ENCODE results near the gene EZR. TPM values are rescaled to one million over a fixed set of nuclear protein-coding genes. Genes with fewer than 3 reads are reported as not detected.

EZR gene
- total RNA-seq (2021; fragmentation: NEBNext Ultra II Directional; extraction: Animal tissue kit (Norgen Biotek cat#: 25700)): 286 and 287 TPM in 2 replicates
- 122 and 138 TPM in 2 replicates for polyA plus RNA-seq (2011; rRNA removed)
- polyA plus RNA-seq (2011; cell fraction: cytosol; rRNA removed): 180 TPM
- 214 TPM for polyA plus RNA-seq (2011; cell fraction: nucleus; rRNA removed)
- 182 to 212 TPM (median 197 TPM) in 4 replicates for polyA plus RNA-seq (2012, experiment 1 of 2)
- polyA plus RNA-seq (2012, experiment 2 of 2): 94.1 TPM
- 180 TPM for polyA plus RNA-seq (2013, experiment 1 of 2)
- 182 TPM for polyA plus RNA-seq (2013, experiment 2 of 2)
- polyA minus RNA-seq (2011; rRNA and poly(A)+ RNA removed): 153 and 157 TPM in 2 replicates
- polyA minus RNA-seq (2011; cell fraction: cytosol; rRNA and poly(A)+ RNA removed): 91.7 TPM
- 77.4 TPM for polyA minus RNA-seq (2011; cell fraction: nucleus; rRNA and poly(A)+ RNA removed)
- long read RNA-seq, experiment 1, partial matches to known transcripts: 150 of 155 reads
- long read RNA-seq, experiment 1, other reads (novel, unspliced or antisense): 4 of 155 reads
- long read RNA-seq, experiment 2, transcript EZR-202 (14 exons, 3,096 nt): major isoform, 114 of 426 reads
- long read RNA-seq, experiment 2, transcript EZR-201 (13 exons, 3,068 nt): minor isoform, 35 of 426 reads
- long read RNA-seq, experiment 2, partial matches to known transcripts: 266 of 426 reads
- long read RNA-seq, experiment 2, other reads (novel, unspliced or antisense): 11 of 426 reads

- Histone ChIP-seq H2BK15ac (ENCODE audit: low read length) (no peak within 1 kb of the TSS), H2BK20ac (ENCODE audit: low read length) (no peak within 1 kb of the TSS; the same call in 1 of the 2 replicates), H2BK12ac (ENCODE audit: low read depth, low read length) (0 out of 2 replicates have a peak within 1 kb of the TSS, but pooled peaks have one; percentile 39), H2BK120ac (replicated peaks; ENCODE audit: low read depth, low read length) (no peak within 1 kb of the TSS), H3K27me3 (replicated peaks in 1 of 4; ENCODE audit: control insufficient read depth in 3 of 4, extremely low read depth in 1 of 4, insufficient read depth in 3 of 4, low read length in 3 of 4) (peaks cover 0 to 7% (median 5%) of the 10 kb centered on the region in 4 experiments; a peak in 5 of 7 replicates), H3K9me3 (ENCODE audit: insufficient read depth in 2 of 2, low read depth in 1 of 2, low read length in 1 of 2) (peaks cover 2 to 7% of the 10 kb centered on the region in 2 experiments; a peak in 3 of 4 replicates), H3K79me1 (ENCODE audit: low read depth, low read length) (no peaks in the 10 kb centered on the region), H4K20me1 (replicated peaks in 1 of 2; ENCODE audit: control insufficient read depth in 1 of 2, insufficient read depth in 2 of 2, low read length in 2 of 2) (peaks cover 25% of the 10 kb centered on the region in 2 experiments), H2AFZ (ENCODE audit: low read length) (no peak within 1 kb of the TSS), H3K27ac (ENCODE audit: low read depth, low read length) (peak within 1 kb of the TSS; percentile 52; the same call in 1 of the 2 replicates), H3K4me1 (replicated peaks in 1 of 4; ENCODE audit: control insufficient read depth in 3 of 4, insufficient read depth in 4 of 4, low read length in 3 of 4) (peaks cover 6 to 8% (median 8%) of the 10 kb centered on the region in 4 experiments; a peak in 5 of 7 replicates), H3K79me2 (ENCODE audit: control insufficient read depth in 1 of 2, insufficient read depth in 2 of 2, low read length in 2 of 2) (peaks cover 28 to 38% of the 10 kb centered on the region in 2 experiments), H4K8ac (ENCODE audit: extremely low read depth, insufficient read depth, low read length) (peak within 1 kb of the TSS; percentile 95), H3K23me2 (ENCODE audit: low read depth, low read length) (peaks cover 7% of the 10 kb centered on the region), H3K4me2 (ENCODE audit: insufficient read depth in 1 of 2, low read depth in 2 of 2, low read length in 2 of 2) (peak within 1 kb of the TSS; percentile 58 to 90), H3K9ac (replicated peaks in 1 of 4; ENCODE audit: extremely low read depth in 1 of 4, low read depth in 3 of 4, low read length in 3 of 4) (peak within 1 kb of the TSS; percentile 66 to 89 (median 75); a peak in 6 of 7 replicates), H4K91ac (replicated peaks; ENCODE audit: insufficient read length, low read length) (peak within 1 kb of the TSS; percentile 92), H3K36me3 (ENCODE audit: control insufficient read depth in 2 of 4, insufficient read depth in 4 of 4, low read length in 3 of 4) (peaks cover 0 to 28% (median 6%) of the 10 kb centered on the region in 4 experiments; a peak in 2 of 8 replicates), H3K18ac (ENCODE audit: extremely low read depth, low read length) (peak within 1 kb of the TSS; percentile 83), H3K56ac (replicated peaks; ENCODE audit: insufficient read length, low read depth, low read length) (peak within 1 kb of the TSS; percentile 22), H3K23ac (ENCODE audit: insufficient read length) (no peak within 1 kb of the TSS), H2AK5ac (ENCODE audit: low read depth, low read length) (0 out of 2 replicates have a peak within 1 kb of the TSS, but pooled peaks have one; percentile 46), H4K5ac (ENCODE audit: insufficient read length, low read depth, low read length) (peak within 1 kb of the TSS; percentile 44), H3K4ac (replicated peaks; ENCODE audit: insufficient read length, low read depth, low read length) (no peak within 1 kb of the TSS), H3K14ac (ENCODE audit: insufficient read length) (no peak within 1 kb of the TSS), H2BK5ac (ENCODE audit: low read depth, low read length) (no peak within 1 kb of the TSS; the same call in none of the 2 replicates), H3K4me3 (ENCODE audit: extremely low read depth in 1 of 4, insufficient read depth in 2 of 4, low read depth in 3 of 4, low read length in 4 of 4) (peak within 1 kb of the TSS; percentile 69 to 88 (median 78))
- POLR2A ChIA-PET (ENCODE audit: partially characterized antibody): interaction anchor here (1.0 to 2.9 kb wide), 18 partner anchors 9 to 152 kb away, joined by 3 to 34 read pairs (median 4); no protein-coding TSS in a partner anchor
- WGBS, 2 experiments (ENCODE audit: extremely low coverage in 1 of 2, insufficient coverage in 1 of 2, insufficient read length in 1 of 2, insufficient replicate concordance in 2 of 2, low coverage in 1 of 2, low lambda C conversion rate in 2 of 2, missing lambda C conversion rate in 1 of 2): 30% methylated on average over 35 of the region's 67 CpGs; no CpG with 5 or more reads in 1 of the 2 experiments
- CTCF ChIA-PET (ENCODE audit: partially characterized antibody): interaction anchor here (0.6 to 1.3 kb wide), 5 partner anchors 13 to 128 kb away, joined by 3 to 4 read pairs (median 3); no protein-coding TSS in a partner anchor
- DNase-seq (ENCODE audit: low read depth in 1 of 2, low spot score in 2 of 2): peak; percentile 71 to 86
- FAIRE-seq: no peak
- TF ChIP-seq HDAC6 (IDR thresholded peaks at IDR 0.05; ENCODE audit: low read depth, low read length) (no peak), YY1 (IDR thresholded peaks at IDR 0.05; ENCODE audit: low read depth, low read length) (peak; percentile 94), CHD1 (IDR thresholded peaks at IDR 0.05; ENCODE audit: low read depth, low read length) (no peak), EP300 (IDR thresholded peaks at IDR 0.05; ENCODE audit: borderline replicate concordance in 1 of 2, low read depth in 2 of 2, low read length in 2 of 2) (no peak; a peak in 1 of 3 replicates), NRF1 (IDR thresholded peaks at IDR 0.05; ENCODE audit: low read depth, low read length) (no peak), RXRA (IDR thresholded peaks at IDR 0.05; ENCODE audit: insufficient read depth, low read depth, low read length) (no peak), KDM1A (IDR thresholded peaks at IDR 0.05; ENCODE audit: borderline replicate concordance, low read length) (peak; percentile 54), TCF12 (IDR thresholded peaks at IDR 0.05; ENCODE audit: low read depth, low read length) (no peak)
Measured at GRCh38 chr6:158819213-158819976, at the start of gene EZR. EZR (minus strand) TSS chr6:158819368; CDS start chr6:158818093, 1,275 bp downstream.
